ENCODE data around the gene OR6C2.

The OR6C2 gene

DNA sequence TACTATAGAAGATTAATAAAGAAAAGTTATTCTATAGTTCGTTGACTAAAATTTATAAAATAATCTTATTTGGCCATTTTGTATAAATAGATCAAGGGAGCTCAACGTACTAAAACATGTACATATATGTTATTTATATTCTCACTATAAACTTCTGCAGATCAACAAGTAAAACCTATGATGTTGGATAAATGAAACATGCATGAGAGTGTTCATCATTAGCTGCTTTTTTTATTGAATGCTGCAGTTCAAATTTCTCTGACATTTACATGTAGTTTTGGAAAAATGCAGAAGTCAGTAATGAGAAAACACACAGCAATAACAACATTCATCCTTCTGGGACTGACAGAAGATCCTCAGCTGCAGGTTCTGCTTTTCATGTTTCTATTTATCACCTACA is 48.2 kb downstream of the OR6C2 start, which contains the start of gene OR6C68:
TSS of gene OR6C68 (plus strand) at position 301 of the 400 bp plus-strand sequence. CDS start at position 301, 0 bp downstream.
- no peak within 1 kb of the TSS for H3K4me3 ChIP-seq (replicated peaks in 1 of 2; ENCODE audit: low read depth in 2 of 2, low read length in 2 of 2)
- no peak for TF ChIP-seq CTCF (IDR thresholded peaks at IDR 0.05; ENCODE audit: low read depth, low read length)
- no peak for DNase-seq (ENCODE audit: low read depth in 2 of 2)

DNA sequence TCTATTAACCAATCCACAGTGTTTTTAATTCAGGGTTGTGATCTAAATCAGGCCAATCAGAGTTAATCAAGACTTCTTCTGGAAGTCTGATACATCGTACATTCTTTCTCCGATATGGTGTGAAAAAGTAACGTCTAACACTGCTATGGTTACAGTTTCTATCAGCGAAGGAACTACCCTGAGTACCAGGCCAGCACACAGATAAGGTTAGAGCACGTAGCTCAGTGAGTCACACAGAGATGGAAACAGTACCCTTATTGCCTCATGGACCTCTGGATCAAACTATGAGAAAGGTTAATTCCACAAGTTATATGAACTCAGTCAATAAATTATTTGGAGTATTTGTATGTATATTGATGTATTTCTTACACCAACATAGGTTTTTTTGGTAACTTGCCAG is 51.6 kb downstream of the OR6C2 start:
- H3K4me3 ChIP-seq (replicated peaks in 1 of 2; ENCODE audit: low read depth in 2 of 2, low read length in 2 of 2) = no peak overlapping the region
- no peak for DNase-seq (ENCODE audit: low read depth in 2 of 2)
- no peak for TF ChIP-seq CTCF (IDR thresholded peaks at IDR 0.05; ENCODE audit: low read depth, low read length)

GRCh38 chr12:55499231-55499630 is 55.4 kb downstream of the OR6C2 start:
- H3K4me3 ChIP-seq (replicated peaks in 1 of 2; ENCODE audit: low read depth in 2 of 2, low read length in 2 of 2) = no peak overlapping the region
- TF ChIP-seq CTCF (IDR thresholded peaks at IDR 0.05; ENCODE audit: low read depth, low read length) = no peak
- no peak for DNase-seq (ENCODE audit: low read depth in 2 of 2)

DNA sequence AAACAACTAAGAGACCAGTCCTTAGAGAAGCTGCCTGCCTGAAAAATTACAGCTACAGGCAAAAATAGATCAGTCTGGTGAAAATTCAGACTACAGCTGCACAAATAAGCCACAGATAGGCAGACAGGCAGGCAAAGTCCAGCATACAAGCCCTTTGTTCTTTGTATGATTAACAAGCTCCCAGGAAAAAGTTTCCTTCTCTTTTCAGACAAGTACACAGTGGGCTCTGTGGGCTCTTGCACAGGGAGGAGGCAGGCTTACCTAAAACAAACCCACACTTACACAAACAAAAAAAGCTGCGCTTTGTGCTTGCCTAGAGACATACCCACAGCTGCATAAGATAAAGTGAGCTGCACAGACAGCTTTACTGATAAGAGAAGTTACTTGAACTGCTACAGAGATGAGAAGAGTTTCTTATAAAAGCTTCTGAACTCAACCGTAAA is 56.0 kb downstream of the OR6C2 start:
- no peak overlapping the region for H3K4me3 ChIP-seq (replicated peaks in 1 of 2; ENCODE audit: low read depth in 2 of 2, low read length in 2 of 2)
- TF ChIP-seq CTCF (IDR thresholded peaks at IDR 0.05; ENCODE audit: low read depth, low read length) = no peak
- DNase-seq (ENCODE audit: low read depth in 2 of 2) = no peak

DNA sequence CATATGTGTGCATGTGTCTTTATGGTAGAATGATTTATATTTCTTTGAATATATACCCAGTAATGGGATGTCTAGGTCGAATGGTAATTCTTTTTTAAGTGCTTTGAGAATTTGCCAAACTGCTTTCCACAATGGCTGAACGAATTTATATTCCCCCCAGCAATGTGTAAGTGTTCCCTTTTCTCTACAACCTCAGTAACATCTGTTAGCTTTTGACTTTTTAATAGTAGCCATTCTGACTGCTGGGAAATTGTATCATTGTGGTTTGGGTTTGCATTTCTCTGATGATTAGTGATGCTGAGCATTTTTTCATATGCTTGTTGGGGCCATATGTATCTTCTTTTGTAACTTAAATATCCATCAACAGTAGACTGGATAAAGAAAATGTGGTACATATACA is 57.7 kb downstream of the OR6C2 start:
- DNase-seq (ENCODE audit: low read depth in 2 of 2) = no peak
- no peak overlapping the region for H3K4me3 ChIP-seq (replicated peaks in 1 of 2; ENCODE audit: low read depth in 2 of 2, low read length in 2 of 2)
- no peak for TF ChIP-seq CTCF (IDR thresholded peaks at IDR 0.05; ENCODE audit: low read depth, low read length)

Measured in cardiac fibroblast (primary cell).